H4 (cell line): ENCODE data around the gene SCARB2. TPM values are rescaled to one million over a fixed set of nuclear protein-coding genes. Genes with fewer than 3 reads are reported as not detected.

Experiments used
- DNase-seq: peaks from one replicate; pipeline ENCODE4 v3.0.0-alpha.2; 2015; ENCODE audit warnings: low spot score
- total RNA-seq: library from RNA; depleted of rRNA; stranded (reverse); fragments of >200 nt; shearing (Covaris generic); gene quantifications from 2 replicates; pipeline ENCODE4 v1.2.3, GENCODE V29; 2014

Gene SCARB2
- total RNA-seq, 1 experiment from 2014 or later: 101 TPM

- DNase-seq: no peak
These were observed 19.1 kb upstream of the SCARB2 start for GRCh38 chr4:76232681-76233080.

DNA sequence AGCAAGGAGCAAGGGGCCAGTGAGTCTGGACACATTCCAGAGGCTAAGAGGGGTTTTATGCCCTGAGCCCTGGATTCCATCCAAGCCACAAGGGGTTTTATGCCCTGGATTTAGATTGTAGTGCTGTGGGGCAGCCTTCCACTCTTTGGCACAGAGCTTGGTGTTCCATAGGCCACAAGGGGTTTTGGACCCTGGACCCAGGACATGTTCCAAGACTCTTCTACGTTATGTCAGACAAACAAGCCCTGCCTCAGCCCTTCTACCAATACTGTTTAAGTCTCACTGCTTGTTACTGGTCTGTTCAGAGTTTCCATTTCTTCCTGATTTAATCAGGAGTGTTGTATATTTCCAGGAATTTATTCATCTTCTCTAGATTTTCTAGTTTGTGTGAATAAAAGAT is 12.8 kb upstream of the SCARB2 start:
- no peak for DNase-seq

GRCh38 chr4:76224171-76224570 is 10.5 kb upstream of the SCARB2 start:
- DNase-seq: no peak

- peak; percentile 72 for DNase-seq
These were observed 5.9 kb upstream of the SCARB2 start for GRCh38 chr4:76219299-76220055.

DNA sequence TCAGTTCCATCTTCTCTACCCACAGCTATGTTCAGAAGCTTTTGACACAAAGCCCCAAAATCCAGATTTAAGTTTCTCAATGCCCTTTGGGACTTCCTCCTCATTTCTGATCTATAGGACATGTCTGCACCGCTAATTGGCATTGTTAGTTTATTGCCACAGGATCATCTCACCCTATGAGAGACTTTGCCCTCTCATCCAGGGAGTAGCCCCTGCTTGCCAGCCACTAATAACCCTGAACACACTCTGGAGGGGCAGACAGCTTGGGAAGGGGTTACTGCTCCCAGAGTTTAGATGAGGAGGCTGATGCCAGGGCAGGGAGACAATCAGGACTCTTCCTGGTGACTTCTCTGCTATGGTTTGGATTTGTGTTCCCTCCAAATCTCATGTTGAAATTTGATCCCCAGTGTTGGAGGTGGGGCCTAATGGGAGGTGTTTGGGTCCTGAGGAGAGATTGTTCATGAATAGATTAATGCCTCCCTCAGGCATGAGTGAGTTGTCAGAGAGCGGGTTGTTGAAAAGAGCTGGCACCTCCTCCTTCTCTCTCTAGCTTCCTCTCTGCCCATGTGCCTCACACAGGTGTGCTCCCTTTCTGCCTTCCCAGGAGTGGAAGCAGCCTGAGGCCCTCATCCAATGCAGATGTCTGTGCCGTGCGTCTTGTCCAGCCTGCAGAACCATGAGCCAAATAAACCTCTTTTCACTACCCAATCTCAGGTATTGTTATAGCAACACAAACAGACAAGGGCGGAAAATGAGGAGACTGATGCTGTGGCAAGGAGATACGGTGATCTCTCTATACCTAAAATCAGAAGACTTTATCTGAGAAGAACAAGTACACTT is 3.6 kb upstream of the SCARB2 start:
- no peak for DNase-seq

DNA sequence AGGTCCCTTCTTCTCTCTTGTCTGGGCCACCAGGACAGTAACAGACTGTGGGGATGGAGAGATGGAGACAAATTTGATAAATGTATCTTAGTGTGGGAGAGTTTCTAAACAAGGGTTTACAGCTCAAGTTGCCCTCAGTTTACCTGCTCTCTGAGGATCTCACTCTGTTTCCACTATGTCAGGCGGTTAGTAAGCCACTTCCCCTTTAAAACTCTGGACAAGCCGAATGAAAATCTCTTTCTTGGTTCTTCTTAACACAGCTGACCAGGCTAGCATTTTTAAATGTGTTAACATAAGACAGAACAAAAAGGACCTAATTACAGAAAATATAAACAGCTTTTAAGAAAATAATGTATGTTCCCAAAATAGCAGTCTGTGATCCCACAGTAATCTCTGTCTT is 2.9 kb upstream of the SCARB2 start:
- no peak for DNase-seq

- no peak for DNase-seq
These were observed 1.5 kb upstream of the SCARB2 start for GRCh38 chr4:76215077-76215476.

DNA sequence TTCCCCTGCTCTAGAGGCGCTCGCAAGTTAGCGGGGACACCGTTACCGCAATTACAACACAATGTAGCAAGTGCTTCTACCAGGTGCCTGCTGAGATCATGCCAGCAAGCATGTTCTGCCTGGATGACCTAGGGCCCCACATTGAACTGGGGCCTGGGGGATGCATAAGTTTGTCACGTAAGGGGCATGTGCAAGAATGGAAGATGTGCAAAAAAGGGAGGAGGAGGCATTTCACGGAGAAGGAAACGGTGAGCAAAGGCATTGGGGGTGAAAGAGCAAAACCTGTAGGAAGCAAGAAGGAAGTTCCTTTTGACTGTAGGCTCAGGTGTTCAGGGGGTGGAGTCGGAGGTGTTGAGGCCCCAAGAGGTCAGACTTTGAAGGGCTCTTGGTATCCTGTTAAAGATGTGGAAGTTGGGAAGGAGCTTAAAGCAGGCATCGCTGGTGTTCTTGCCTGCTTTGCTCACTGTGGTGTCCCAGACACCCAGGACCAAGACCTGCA is 602 bp upstream of the SCARB2 start:
- no peak for DNase-seq

DNA sequence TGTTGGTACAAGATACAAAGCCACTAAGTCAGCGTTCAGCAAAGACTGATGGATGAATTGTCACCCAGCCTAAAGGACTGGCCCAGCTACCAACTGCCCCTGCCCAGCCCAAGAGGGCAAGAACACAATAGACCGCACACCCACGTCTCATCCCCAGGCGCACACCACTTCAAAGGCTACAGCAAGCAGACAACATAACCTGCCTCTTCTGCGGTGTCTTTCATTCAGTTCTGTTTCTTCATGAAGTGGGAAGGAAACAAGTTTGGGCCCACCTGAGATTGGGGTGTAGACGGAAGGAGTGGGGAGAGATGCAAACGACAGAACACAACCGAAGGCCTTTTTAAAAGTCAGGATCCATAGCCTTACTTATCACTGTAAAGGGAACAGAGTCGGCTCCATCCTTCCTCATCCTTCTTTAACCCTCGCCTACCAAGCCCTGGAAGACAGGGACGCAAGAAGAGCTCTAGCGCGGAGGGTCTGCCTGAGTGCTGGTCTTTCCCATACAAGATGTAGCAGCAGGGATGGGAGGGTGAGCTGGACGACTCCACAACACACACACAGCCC is 691 bp downstream of the SCARB2 start:
- DNase-seq: peak; percentile 33

GRCh38 chr4:76211769-76212708 is 1.6 kb downstream of the SCARB2 start:
- DNase-seq: no peak

- no peak for DNase-seq
These were observed 3.2 kb downstream of the SCARB2 start for GRCh38 chr4:76210452-76210851.

- no peak for DNase-seq
These were observed 3.7 kb downstream of the SCARB2 start for GRCh38 chr4:76209881-76210280.

DNA sequence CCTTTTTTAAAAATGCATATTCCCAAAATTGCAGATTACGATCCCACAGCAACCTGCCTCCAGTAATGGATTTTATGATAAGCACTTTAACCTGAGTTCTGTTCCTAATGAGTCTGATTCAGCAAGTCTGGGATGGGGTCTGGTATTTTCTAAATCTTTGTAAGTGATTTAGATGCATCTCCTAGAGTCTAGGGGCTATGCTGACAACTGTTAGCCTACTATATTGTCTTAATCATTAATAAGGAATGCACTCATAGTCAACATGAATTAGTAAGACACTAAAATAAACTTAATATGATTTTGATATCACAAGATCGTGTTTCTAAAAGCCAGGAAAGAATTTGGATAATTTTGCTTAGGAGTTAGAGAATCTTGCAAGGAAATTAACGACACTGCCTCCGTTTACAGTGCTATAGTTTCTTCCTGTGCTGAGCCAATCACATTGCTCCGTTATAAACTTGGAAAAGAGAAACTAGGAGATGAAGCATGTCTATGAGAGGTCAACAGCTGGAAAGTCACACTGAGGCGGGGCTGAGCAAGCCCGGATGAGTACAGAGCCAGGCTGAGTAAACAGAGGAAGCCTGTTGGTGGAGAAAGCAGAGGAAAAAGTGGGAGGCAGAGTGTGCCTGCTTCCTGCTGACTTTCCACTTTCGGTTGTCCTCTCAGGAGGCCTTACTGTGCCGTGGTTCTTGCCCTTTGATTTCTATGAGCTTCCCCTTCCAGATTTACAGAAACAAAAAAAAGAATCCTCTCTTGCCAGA is 5.4 kb downstream of the SCARB2 start:
- DNase-seq: peak; percentile 83

DNA sequence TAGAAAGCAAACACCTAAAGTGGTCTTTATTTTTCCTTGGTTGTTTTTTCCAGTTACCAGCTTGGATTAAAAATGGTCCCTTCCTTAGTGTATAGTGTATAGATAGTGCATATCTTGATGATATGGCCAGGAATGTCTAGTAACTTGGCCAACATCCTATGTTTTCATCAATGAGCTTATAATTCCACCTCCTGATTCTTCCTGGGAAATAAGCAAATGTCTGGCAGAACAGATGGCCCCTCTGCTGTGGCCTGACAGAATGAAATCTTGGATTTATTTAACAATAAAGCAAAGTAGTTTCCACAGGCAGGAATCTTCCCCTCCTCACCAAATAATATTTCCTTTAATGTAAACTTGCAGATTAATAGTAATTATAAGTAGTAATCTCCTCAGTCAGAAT is 6.1 kb downstream of the SCARB2 start:
- no peak for DNase-seq

DNA sequence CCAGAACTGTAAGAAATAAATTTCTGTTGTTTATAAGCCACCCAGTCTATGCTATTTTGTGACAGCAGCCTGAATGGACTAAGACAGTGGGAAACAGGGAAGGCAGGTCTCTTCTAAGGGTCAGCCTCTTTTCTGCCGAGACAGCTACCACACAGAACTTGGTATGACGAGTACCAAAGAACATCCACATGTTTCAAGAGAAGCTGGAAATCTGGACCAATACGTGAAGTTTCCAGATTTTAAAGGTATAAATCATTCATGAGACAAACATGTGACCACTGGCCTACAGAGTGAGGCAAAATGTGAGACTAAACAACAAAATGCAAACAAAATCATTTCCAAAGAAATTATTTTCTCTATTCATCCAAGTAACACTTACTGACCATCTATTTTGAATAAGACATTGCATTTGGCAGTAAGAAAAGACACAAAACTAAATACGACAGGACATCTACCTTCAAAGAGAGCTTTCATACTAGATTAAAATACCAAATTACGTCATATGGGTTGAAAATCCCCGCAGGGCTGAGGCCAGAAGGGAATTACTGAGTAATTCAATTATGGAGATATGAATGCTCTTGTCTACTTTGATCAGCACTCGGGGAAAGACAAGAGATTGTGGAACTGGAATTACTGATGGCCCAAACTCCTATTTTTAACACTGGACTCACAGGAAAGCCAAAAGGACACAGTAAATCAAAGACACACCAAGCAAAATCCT is 7.2 kb downstream of the SCARB2 start:
- DNase-seq: no peak

- DNase-seq: no peak
These were observed 8.1 kb downstream of the SCARB2 start for GRCh38 chr4:76205476-76205875.

- DNase-seq: no peak
These were observed 8.7 kb downstream of the SCARB2 start for GRCh38 chr4:76204936-76205335.

GRCh38 chr4:76203541-76203940 is 10.1 kb downstream of the SCARB2 start:
- DNase-seq: no peak

DNA sequence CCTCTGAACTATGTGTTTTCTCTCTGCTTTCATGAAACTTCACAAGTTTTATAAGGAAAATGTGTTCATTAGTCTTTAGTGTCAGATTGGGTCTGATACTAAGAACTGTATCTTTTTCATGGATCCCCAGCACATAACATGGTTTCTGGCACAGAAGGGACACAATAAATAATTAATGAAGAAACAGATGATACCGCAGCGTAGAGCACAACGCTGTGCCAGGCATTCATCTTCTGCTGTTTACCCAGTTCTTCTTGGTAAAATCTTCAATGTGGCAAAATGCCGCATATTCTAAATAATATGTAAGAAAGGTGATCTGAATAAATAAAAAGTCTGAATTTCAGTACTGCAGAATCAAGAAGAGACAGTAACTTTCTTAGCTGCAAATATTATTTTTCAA is 12.3 kb downstream of the SCARB2 start:
- no peak for DNase-seq

DNA sequence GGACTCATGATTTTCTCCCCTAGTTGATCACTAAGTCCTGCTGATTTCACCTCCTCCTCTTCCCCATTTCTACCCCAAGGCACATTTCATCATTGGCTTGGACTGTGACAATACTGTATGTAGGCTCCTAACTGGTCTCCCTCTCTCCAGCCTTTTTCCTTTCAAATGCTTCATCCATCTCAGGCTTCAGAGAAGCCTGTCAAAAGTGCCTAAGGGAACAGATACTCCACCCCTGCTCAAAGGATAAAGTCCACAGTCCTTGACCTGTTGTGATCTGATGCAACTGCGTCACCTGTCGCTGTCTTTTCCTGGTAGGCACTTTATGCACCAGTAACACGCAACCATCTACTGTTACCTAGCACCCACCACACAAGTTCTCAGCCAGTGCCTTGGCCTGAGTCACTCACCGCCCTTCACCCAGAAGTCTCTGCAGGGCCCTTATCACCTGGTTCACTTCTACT is 12.8 kb downstream of the SCARB2 start:
- DNase-seq: no peak
